Activated T-helper 17 cell treated with anti-CD3 and anti-CD28 coated beads, Interleukin-2, amount 50 U/mL, for 72 hours (primary cell): ENCODE data around the gene JTB. TPM values are rescaled to one million over a fixed set of nuclear protein-coding genes. Genes with fewer than 3 reads are reported as not detected.

Experiments used
- total RNA-seq, 2 donors: library from RNA; stranded (reverse); gene quantifications; one replicate each; pipeline ENCODE4 v1.2.3, GENCODE V29; 2022

Gene JTB
- total RNA-seq, 2 donors from 2014 or later, result 89.7 to 167 TPM

Other genes with a start within 250 kb of the JTB start
- gene INTS3, start 249.6 kb downstream of the JTB start, total RNA-seq, result 100 to 1,000 TPM in 1 of 2 donors, 10 to 100 TPM in 1; 49.5 to 103 TPM
- gene SLC27A3, start 202.3 kb downstream of the JTB start, total RNA-seq, result 1 to 10 TPM; 9.7 to 9.8 TPM
- gene GATAD2B, start 54.7 kb downstream of the JTB start, total RNA-seq, result 10 to 100 TPM; 47.8 to 51.1 TPM
- 100 to 1,000 TPM in 1 of 2 donors, 10 to 100 TPM in 1; 98.0 to 130 TPM for gene DENND4B, start 31.0 kb downstream of the JTB start, total RNA-seq
- 100 to 1,000 TPM in 1 of 2 donors, 10 to 100 TPM in 1; 84.9 to 131 TPM for gene CRTC2, start 19.1 kb downstream of the JTB start, total RNA-seq
- 100 to 1,000 TPM; 109 to 117 TPM for gene SLC39A1, start 14.1 kb downstream of the JTB start, total RNA-seq
- gene CREB3L4, start 9.8 kb downstream of the JTB start, total RNA-seq, result 1 to 10 TPM; 7.4 to 9.3 TPM
- under 1 TPM; 0.66 to 0.91 TPM for gene RAB13, start 8.7 kb upstream of the JTB start, total RNA-seq
- gene RPS27, start 13.1 kb upstream of the JTB start, total RNA-seq, result 1,000 to 10,000 TPM; 1,111 to 1,746 TPM
- gene NUP210L, start 177.4 kb upstream of the JTB start, total RNA-seq, result under 1 TPM; 0.04 to 0.24 TPM
- 100 to 1,000 TPM; 370 to 607 TPM for gene TPM3, start 214.4 kb upstream of the JTB start, total RNA-seq
- not detected for gene CFAP141, start 228.7 kb upstream of the JTB start, total RNA-seq
- gene UBAP2L, start 243.3 kb upstream of the JTB start, total RNA-seq, result 100 to 1,000 TPM; 237 to 249 TPM